Panc1 (cell line): ENCODE results near the gene NFYC. TPM values are rescaled to one million over a fixed set of nuclear protein-coding genes. Genes with fewer than 3 reads are reported as not detected.

ENCODE experiments used
- ATAC-seq: fragments of 200-7000 bp; cut with Tn5 transposase; 2 replicates; pipeline ENCODE4 v1.9.1; 2020; ENCODE audit warnings: mild to moderate bottlenecking, moderate library complexity
- BruUV-seq: library from RNA; stranded (reverse); fragments of 400-500 nt; replicated peaks from 2 replicates; lab custom pipeline; 2021; lab: Mats Ljungman, UMichigan
- CTCF ChIA-PET: fragments of 300-600 bp; sonication (Branson Sonifier 250); formaldehyde crosslinking; loops from one replicate; lab custom pipeline; 2022; ENCODE audit warnings: antibody characterized with exemption; lab: Charles Lee
- POLR2A ChIA-PET: fragments of 300-600 bp; sonication (Branson Sonifier 250); formaldehyde crosslinking; loops from one replicate; lab custom pipeline; 2022; ENCODE audit warnings: antibody characterized with exemption; lab: Charles Lee
- DNase-seq: peaks from one replicate; pipeline ENCODE4 v3.0.0-alpha.2; 2010; ENCODE audit warnings: low read depth, low spot score
- H3K27ac ChIP-seq: 2 replicates; pipeline ENCODE4 v1.5.1; 2011; ENCODE audit warnings: mild to moderate bottlenecking, low read length, inconsistent platforms
- H3K27me3 ChIP-seq: fragments of 200-500 bp; sonication (Bioruptor generic); 2 replicates; pipeline ENCODE4 v1.6.0; 2014; ENCODE audit warnings: low read length, inconsistent platforms; ENCODE audit not compliant: control insufficient read depth, insufficient read depth
- H3K36me3 ChIP-seq: fragments of 200-500 bp; sonication (Bioruptor generic); 2 replicates; pipeline ENCODE4 v1.5.1; 2014; ENCODE audit warnings: inconsistent platforms, mild to moderate bottlenecking, low read length, moderate library complexity; ENCODE audit not compliant: control insufficient read depth, insufficient read depth
- H3K4me1 ChIP-seq: 2 replicates; pipeline ENCODE4 v1.5.1; 2011; ENCODE audit warnings: inconsistent platforms, mild to moderate bottlenecking, low read length, moderate library complexity; ENCODE audit not compliant: control insufficient read depth, insufficient read depth
- H3K4me3 ChIP-seq, 2 experiments: 2 replicates each; pipeline ENCODE4 v1.5.1; 2011 to 2012; ENCODE audit warnings: low read depth in 2 of 2, low read length in 2 of 2, mild to moderate bottlenecking in 2 of 2, inconsistent platforms in 1 of 2, moderate library complexity in 1 of 2
- H3K9me3 ChIP-seq: fragments of 200-500 bp; sonication (Bioruptor generic); 2 replicates; pipeline ENCODE4 v1.5.1; 2014; ENCODE audit warnings: low read depth, mild to moderate bottlenecking, inconsistent platforms, low read length, moderate library complexity; ENCODE audit not compliant: control insufficient read depth, insufficient read depth
- POLR2AphosphoS5 ChIP-seq: IDR thresholded peaks from 2 replicates; pipeline ENCODE4 v1.6.1; 2012; ENCODE audit warnings: mild to moderate bottlenecking, low read depth, low read length, moderate library complexity
- SIN3A ChIP-seq: IDR thresholded peaks from 2 replicates; pipeline ENCODE4 v1.6.1; 2012; ENCODE audit warnings: low read depth, mild to moderate bottlenecking, low read length, moderate library complexity, borderline replicate concordance; ENCODE audit not compliant: insufficient read depth
- TCF7L2 ChIP-seq: IDR thresholded peaks from 2 replicates; pipeline ENCODE4 v1.6.1; 2011; ENCODE audit warnings: mild to moderate bottlenecking, low read depth, low read length, inconsistent platforms
- in situ Hi-C: cut with HindIII; loops from 2 replicates; pipeline ENCODE4 v1.10.0; 2016; ENCODE audit warnings: low sequenced_read_pairs, low pct_unique_long_range_greater_than_20kb
- intact Hi-C: fragments of 100-400 bp; cut with micrococcal nuclease; formaldehyde crosslinking; loops from one replicate; pipeline ENCODE4 v1.10.0; 2022; ENCODE audit not compliant: unreplicated experiment
- total RNA-seq: library from RNA; stranded (reverse); gene quantifications from one replicate; pipeline ENCODE4 v1.2.1, GENCODE V29; 2021; ENCODE audit not compliant: unreplicated experiment
- TF ChIP-seq, protein P1 (sequence below): fragments of 450-650 bp; IDR thresholded peaks from 2 replicates; pipeline ENCODE4 v1.5.1; 2017; ENCODE audit warnings: mild to moderate bottlenecking
- TF ChIP-seq, protein P2 (sequence below), 2 experiments: IDR thresholded peaks; 2 replicates each; pipeline ENCODE4 v1.6.1; 2011 to 2012; ENCODE audit warnings: low read depth in 2 of 2, control low read depth in 1 of 2, low read length in 1 of 2, mild to moderate bottlenecking in 1 of 2, moderate library complexity in 1 of 2; ENCODE audit not compliant: insufficient read depth in 1 of 2

The NFYC gene
- total RNA-seq, 1 experiment from 2014 or later: 81.9 TPM

DNA sequence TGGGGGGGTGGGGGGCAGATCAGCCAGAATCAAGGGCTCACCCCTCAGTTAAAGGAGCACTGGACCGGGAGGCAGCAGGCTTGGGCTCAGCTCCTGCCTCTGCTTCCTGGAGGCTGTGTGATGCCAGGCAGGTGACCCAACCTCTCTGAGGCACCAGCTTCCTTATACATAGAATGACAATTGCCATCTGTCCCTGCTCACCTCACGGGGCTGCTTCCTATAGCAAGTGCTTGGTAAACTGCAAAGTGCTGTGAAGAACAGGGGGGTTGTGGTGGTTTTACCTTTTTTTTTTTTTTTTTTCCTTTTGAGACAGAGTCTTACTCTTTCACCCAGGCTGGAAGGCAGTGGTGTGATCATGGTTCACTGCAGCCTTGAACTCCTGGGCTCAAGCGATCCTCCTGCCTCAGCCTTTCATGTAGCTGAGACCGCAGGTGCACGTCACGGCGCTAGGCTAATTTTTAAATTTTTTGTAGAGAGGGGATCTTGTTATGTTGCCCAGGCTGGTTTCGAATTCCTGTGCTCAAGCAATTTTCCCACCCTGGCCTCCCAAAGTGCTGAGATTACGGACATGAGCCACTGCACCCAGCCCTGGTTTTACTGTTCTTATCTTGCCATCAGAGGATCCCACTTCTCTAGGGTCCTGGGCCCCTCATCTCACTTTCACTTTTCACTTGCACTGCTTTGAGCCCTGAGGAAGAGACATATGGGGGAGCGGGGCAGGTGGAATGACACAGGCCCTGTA, 103.6 kb downstream of the NFYC start:
- no TSS peak for BruUV-seq
- CTCF ChIA-PET: interaction anchor here (0.7 to 0.8 kb wide), 3 partner anchors 10 to 227 kb away, joined by 3 to 12 read pairs (median 9); no protein-coding TSS in a partner anchor
- ATAC-seq: no peak

DNA sequence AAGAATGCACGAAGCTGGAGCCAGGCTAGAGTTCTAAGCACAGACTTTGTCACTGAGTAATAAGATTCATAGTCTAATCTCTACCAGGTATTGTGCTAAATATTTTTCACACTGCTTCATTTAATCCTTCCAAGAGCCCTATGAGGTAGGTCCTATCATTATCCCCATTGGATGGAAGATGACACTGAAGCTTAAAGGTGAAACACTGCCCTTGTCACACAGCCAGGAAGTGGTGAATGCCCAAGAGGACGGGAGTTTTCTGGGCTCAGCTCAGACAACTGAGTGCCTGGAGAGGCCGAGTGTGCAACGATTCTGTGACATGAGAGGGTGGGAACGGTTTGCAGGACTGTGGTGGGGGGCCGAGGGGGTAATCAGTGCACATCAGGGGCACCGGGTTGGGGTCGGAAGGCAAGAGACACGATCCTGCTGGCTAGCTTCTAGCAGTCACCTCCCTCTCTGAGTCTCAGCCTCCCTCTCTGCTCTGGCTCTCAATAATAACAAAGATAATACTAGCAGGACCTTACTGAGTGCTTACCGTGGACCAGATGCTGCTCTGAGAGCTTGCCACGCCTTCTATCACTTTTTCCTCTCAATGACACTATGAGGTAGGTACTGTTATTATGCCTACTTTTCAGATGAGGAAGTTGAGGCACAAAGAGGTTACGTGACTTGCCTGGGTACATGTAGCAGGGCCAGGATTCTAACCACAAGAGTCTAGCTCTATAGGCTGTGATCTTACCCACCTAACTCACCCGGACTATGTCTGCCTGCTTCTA, 104.5 kb downstream of the NFYC start:
- POLR2A ChIA-PET: interaction anchor here (0.6 kb wide), 1 partner anchor 51 kb away, joined by 3 read pairs; no protein-coding TSS in a partner anchor
- BruUV-seq: no TSS peak
- Histone ChIP-seq H3K27ac (no peak overlapping the region), H3K4me1 (peaks cover 6% of the 10 kb centered on the region), H3K9me3 (no peaks in the 10 kb centered on the region), H3K36me3 (no peaks in the 10 kb centered on the region), H3K27me3 (no peaks in the 10 kb centered on the region), H3K4me3 (no peak overlapping the region)
- CTCF ChIA-PET: interaction anchor here (0.7 to 0.8 kb wide), 2 partner anchors 23 to 226 kb away, joined by 3 to 9 read pairs; no protein-coding TSS in a partner anchor
- TF ChIP-seq, protein P1, sequence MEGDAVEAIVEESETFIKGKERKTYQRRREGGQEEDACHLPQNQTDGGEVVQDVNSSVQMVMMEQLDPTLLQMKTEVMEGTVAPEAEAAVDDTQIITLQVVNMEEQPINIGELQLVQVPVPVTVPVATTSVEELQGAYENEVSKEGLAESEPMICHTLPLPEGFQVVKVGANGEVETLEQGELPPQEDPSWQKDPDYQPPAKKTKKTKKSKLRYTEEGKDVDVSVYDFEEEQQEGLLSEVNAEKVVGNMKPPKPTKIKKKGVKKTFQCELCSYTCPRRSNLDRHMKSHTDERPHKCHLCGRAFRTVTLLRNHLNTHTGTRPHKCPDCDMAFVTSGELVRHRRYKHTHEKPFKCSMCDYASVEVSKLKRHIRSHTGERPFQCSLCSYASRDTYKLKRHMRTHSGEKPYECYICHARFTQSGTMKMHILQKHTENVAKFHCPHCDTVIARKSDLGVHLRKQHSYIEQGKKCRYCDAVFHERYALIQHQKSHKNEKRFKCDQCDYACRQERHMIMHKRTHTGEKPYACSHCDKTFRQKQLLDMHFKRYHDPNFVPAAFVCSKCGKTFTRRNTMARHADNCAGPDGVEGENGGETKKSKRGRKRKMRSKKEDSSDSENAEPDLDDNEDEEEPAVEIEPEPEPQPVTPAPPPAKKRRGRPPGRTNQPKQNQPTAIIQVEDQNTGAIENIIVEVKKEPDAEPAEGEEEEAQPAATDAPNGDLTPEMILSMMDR: no peak
- no peak for TF ChIP-seq POLR2AphosphoS5
- TF ChIP-seq, protein P2, sequence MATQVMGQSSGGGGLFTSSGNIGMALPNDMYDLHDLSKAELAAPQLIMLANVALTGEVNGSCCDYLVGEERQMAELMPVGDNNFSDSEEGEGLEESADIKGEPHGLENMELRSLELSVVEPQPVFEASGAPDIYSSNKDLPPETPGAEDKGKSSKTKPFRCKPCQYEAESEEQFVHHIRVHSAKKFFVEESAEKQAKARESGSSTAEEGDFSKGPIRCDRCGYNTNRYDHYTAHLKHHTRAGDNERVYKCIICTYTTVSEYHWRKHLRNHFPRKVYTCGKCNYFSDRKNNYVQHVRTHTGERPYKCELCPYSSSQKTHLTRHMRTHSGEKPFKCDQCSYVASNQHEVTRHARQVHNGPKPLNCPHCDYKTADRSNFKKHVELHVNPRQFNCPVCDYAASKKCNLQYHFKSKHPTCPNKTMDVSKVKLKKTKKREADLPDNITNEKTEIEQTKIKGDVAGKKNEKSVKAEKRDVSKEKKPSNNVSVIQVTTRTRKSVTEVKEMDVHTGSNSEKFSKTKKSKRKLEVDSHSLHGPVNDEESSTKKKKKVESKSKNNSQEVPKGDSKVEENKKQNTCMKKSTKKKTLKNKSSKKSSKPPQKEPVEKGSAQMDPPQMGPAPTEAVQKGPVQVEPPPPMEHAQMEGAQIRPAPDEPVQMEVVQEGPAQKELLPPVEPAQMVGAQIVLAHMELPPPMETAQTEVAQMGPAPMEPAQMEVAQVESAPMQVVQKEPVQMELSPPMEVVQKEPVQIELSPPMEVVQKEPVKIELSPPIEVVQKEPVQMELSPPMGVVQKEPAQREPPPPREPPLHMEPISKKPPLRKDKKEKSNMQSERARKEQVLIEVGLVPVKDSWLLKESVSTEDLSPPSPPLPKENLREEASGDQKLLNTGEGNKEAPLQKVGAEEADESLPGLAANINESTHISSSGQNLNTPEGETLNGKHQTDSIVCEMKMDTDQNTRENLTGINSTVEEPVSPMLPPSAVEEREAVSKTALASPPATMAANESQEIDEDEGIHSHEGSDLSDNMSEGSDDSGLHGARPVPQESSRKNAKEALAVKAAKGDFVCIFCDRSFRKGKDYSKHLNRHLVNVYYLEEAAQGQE (IDR thresholded peaks at IDR 0.05; ENCODE audit: insufficient read depth in 1 of 2, low read depth in 2 of 2, low read length in 1 of 2): no peak
- TF ChIP-seq SIN3A: no peak
- TF ChIP-seq TCF7L2: no peak
- in situ Hi-C loops: no loop called here
- DNase-seq (no peak), ATAC-seq (no peak)
- intact Hi-C loops: no loop called here

More for the DNA sequence above, 103.6 kb downstream of the NFYC start:
- POLR2A ChIA-PET: interaction anchor here (0.6 kb wide), 1 partner anchor 50 kb away, joined by 3 read pairs; no protein-coding TSS in a partner anchor
- TF ChIP-seq POLR2AphosphoS5: no peak
- no peaks in the 10 kb centered on the region for H3K27me3 ChIP-seq
- H3K4me1 ChIP-seq: peaks cover 6% of the 10 kb centered on the region
- intact Hi-C loops (no loop called here), in situ Hi-C loops (no loop called here)
- no peak overlapping the region for H3K4me3 ChIP-seq
- H3K9me3 ChIP-seq: no peaks in the 10 kb centered on the region
- no peak for DNase-seq
- H3K36me3 ChIP-seq: no peaks in the 10 kb centered on the region
- no peak overlapping the region for H3K27ac ChIP-seq
